NB4 (cell line): ENCODE measurements around the gene CTDSP2.

ENCODE experiments used
- DNase-seq: peaks from one replicate; pipeline ENCODE4 v3.0.0; 2010; ENCODE audit warnings: low read depth
- H3K4me3 ChIP-seq: one replicate; pipeline ENCODE4 v1.5.1; 2011; ENCODE audit warnings: mild to moderate bottlenecking, low read depth, low read length, moderate library complexity
- MYC ChIP-seq: IDR thresholded peaks from 2 replicates; pipeline ENCODE4 v1.6.1; 2011; ENCODE audit warnings: low read depth, low read length
- POLR2A ChIP-seq: IDR thresholded peaks from 2 replicates; pipeline ENCODE4 v1.6.1; 2011; ENCODE audit warnings: mild to moderate bottlenecking; ENCODE audit not compliant: insufficient read length; ENCODE audit errors: extremely low read depth
- TF ChIP-seq, protein P1 (sequence below): IDR thresholded peaks from one replicate; pipeline ENCODE4 v1.5.1; 2012; ENCODE audit warnings: low read depth, low read length
- TF ChIP-seq, protein P2 (sequence below): IDR thresholded peaks from 2 replicates; pipeline ENCODE4 v1.6.1; 2011; ENCODE audit warnings: low read depth, low read length

CTDSP2 gene

DNA sequence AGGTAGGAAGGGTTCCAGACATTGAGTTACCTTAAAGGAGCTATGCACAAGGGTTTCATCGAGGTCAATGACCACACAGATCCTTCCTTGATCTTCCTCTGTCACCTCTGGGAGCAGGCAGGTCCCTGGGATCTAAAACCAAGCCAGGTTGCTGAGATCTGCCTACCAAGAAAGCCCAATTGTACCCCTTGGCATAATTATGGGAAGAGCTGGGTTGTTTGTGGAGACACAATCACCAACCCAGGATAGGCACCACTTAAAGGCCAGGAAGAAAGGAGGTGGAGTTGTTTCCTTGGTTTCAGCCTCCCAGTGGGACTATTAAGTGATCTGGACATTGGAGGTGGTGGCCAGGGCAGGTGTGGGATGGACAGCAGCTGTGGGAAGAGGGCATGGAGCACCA is 19.6 kb downstream of the CTDSP2 start:
- no peak overlapping the region for H3K4me3 ChIP-seq
- no peak for DNase-seq
- TF ChIP-seq POLR2A = no peak
- TF ChIP-seq MYC = no peak
- TF ChIP-seq, protein P1, sequence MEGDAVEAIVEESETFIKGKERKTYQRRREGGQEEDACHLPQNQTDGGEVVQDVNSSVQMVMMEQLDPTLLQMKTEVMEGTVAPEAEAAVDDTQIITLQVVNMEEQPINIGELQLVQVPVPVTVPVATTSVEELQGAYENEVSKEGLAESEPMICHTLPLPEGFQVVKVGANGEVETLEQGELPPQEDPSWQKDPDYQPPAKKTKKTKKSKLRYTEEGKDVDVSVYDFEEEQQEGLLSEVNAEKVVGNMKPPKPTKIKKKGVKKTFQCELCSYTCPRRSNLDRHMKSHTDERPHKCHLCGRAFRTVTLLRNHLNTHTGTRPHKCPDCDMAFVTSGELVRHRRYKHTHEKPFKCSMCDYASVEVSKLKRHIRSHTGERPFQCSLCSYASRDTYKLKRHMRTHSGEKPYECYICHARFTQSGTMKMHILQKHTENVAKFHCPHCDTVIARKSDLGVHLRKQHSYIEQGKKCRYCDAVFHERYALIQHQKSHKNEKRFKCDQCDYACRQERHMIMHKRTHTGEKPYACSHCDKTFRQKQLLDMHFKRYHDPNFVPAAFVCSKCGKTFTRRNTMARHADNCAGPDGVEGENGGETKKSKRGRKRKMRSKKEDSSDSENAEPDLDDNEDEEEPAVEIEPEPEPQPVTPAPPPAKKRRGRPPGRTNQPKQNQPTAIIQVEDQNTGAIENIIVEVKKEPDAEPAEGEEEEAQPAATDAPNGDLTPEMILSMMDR = no peak
- TF ChIP-seq, protein P2, sequence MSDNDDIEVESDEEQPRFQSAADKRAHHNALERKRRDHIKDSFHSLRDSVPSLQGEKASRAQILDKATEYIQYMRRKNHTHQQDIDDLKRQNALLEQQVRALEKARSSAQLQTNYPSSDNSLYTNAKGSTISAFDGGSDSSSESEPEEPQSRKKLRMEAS = no peak

DNA sequence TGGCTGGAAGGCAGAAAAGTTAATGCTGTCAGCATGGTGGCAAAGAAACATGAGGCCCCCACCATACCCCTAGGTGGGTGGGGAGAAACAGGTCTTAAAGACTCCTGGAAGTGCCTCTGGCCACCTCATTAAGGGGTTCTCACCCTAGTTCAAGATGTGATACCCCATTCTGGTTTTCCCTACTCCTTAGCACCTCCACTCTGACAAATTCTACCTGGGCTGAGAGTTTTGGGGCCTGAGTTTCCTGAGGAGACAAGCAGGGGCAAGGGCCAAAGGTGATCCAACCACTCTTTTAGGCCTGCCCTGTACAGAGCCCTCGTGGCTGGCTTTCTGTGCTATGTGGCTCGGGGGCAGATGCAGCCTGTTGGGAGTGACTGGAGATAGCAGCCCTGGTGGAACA is 20.1 kb downstream of the CTDSP2 start:
- TF ChIP-seq, protein P2 = no peak
- TF ChIP-seq POLR2A = no peak
- H3K4me3 ChIP-seq = no peak overlapping the region
- DNase-seq = no peak

DNA sequence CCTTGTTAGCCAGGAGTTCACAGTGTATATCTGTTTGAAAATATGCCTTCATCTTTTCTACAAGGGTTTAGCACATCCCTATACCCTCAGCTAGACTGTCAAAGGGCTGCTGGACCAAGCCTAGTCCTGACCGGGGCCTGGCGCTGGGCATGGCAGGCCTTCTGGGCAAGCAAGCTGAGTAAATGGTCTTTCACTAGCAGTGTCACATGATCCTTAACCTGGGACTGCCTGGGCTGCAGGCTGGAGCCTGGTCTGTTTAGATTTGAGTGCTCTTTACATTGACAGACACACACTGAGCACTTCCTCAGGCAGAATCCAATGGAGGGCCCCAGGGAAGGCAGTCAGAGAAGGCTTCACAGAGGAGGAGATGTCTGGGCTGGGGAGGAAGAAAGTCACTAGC is 21.1 kb downstream of the CTDSP2 start:
- TF ChIP-seq MYC = no peak
- TF ChIP-seq, protein P1 = no peak
- TF ChIP-seq, protein P2 = no peak
- no peak for TF ChIP-seq POLR2A
- DNase-seq = no peak
- H3K4me3 ChIP-seq = no peak overlapping the region

DNA sequence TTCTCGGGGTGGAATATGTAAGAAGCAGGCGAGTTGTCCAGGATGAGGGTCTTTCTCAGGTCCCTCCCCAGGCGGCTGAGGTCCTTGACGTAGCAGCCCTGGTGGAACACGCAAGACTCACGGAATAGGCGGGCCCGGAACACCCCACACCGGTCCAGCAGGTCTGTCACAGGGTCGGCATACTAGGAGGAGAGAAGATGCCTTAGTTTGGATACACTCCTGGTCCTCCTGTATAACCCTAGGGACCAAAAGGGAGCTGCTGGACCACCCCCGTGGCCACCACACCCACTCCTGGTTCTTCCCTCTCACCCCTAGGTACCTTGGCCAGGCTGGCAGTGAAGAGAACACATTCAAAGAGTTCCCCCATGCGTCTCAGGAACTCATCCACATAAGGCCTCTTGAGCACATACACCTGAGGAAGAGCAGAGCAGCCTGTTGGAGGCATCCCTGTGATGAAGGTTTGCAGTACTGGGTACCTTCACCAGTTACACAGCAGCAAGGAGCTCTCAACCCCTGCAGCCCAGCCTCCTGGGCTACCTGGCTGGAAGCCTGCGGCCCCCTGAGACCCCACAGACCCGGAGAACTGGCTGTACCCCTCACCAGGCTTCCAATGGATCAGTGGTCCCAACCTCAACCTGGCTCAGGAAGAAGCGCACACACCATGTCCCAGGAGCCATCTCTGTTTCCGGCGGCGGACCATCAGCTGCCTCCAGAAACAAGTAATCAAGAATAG is 22.5 kb downstream of the CTDSP2 start:
- DNase-seq = no peak
- no peak for TF ChIP-seq MYC
- no peak for TF ChIP-seq POLR2A
- TF ChIP-seq, protein P2 = no peak
- TF ChIP-seq, protein P1 = no peak

DNA sequence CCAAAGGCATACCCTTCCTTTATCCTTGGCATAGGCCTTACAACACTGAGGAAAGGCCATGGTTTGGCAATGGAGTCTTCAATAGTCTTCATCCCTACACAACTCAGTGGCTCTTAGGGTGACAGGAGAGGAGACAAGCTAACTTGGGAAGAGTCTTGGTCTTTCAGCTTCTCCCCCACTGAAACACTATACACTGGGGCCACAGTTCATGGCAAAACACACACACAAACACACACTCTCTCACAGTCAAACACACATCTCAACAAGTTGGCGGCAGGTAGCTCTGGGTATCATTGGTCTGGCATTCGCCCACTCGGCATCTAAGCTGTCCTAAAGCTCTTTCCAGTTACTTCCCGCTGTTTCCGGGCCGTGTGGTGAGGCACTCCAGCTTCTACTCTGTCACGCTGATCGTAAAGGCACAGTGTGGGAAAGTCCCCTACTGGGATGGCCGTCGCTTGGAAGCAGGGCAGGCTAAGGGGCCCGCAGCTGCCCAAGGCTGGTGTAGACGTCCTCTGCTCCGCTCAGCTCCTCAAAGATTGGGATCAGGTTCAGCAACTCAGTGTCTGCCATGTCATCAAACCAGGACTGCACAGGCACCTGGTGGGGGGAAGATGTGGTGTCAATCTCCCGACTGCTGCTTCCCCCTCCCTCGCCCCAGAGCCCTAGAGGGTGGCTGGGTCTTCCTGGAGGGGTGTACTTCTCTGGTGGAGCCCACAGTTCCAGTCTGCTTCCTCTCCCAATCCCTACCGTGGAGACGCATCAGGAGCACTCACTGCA is 23.2 kb downstream of the CTDSP2 start:
- TF ChIP-seq POLR2A (no peak), MYC (no peak)
- TF ChIP-seq, protein P2 = no peak
- TF ChIP-seq, protein P1 = no peak
- no peak for DNase-seq
- H3K4me3 ChIP-seq = no peak overlapping the region

More for the DNA sequence above, 22.5 kb downstream of the CTDSP2 start:
- no peak overlapping the region for H3K4me3 ChIP-seq
